K562 (cell line): Measurements from ENCODE around the gene NRXN2. TPM values are rescaled to one million over a fixed set of nuclear protein-coding genes. Genes with fewer than 3 reads are reported as not detected.

Source experiments
- ATF7 ChIP-seq: fragments of 450-650 bp; IDR thresholded peaks from 2 replicates; pipeline ENCODE4 v1.7.1; 2014; ENCODE audit warnings: mild to moderate bottlenecking, moderate library complexity
- ELF2 ChIP-seq: fragments of 250-450 bp; sonication (Bioruptor Pico); IDR thresholded peaks from 2 replicates; pipeline ENCODE4 v1.5.0; 2021; ENCODE audit warnings: mild to moderate bottlenecking
- FOXK1 ChIP-seq: sonication (generic); formaldehyde crosslinking; IDR thresholded peaks from 2 replicates; pipeline ENCODE4 v1.8.0; 2022; ENCODE audit warnings: missing genetic modification reagents, mild to moderate bottlenecking, borderline replicate concordance
- LEF1 ChIP-seq: fragments of 450-650 bp; IDR thresholded peaks from 2 replicates; pipeline ENCODE4 v1.6.1; 2016; ENCODE audit warnings: mild to moderate bottlenecking
- POLR2A ChIP-seq: fragments of 450-650 bp; conservative IDR thresholded peaks from 2 replicates; pipeline ENCODE4 v1.6.1; 2016
- SMARCA4 ChIP-seq: fragments of 450-650 bp; IDR thresholded peaks from 2 replicates; pipeline ENCODE4 v1.6.1; 2016
- SNIP1 ChIP-seq: fragments of 450-650 bp; IDR thresholded peaks from 2 replicates; pipeline ENCODE4 v1.7.1; 2017; ENCODE audit warnings: low read depth, mild to moderate bottlenecking
- ZFX ChIP-seq: sonication (generic); formaldehyde crosslinking; IDR thresholded peaks from 2 replicates; pipeline ENCODE4 v1.8.0; 2022; ENCODE audit warnings: mild to moderate bottlenecking, missing genetic modification reagents, moderate library complexity
- polyA plus RNA-seq, 8 experiments: library from polyadenylated mRNA; depleted of rRNA in 4 of 8; stranded (reverse) in 5 of 8; unstranded in 3 of 8; fragments of >200 nt; fragmentation: Nextera tagmentation in 2 of 8; fragmentation: Illumina TruSeq in 1 of 8; extraction: Ambion mirVana in 2 of 8; extraction: Trizol in 1 of 8; gene quantifications; 2 replicates each; pipeline versions ENCODE4 v1.2.1 to v1.2.3, GENCODE V29; 2011 to 2014; ENCODE audit warnings: inconsistent platforms in 1 of 8, missing spikeins in 1 of 8
- total RNA-seq, 7 experiments: library from RNA; depleted of rRNA in 6 of 7; stranded (reverse); fragments of >200 nt in 6 of 7; fragmentation: Illumina TruSeq in 2 of 7; extraction: Trizol in 2 of 7; gene quantifications; 2 replicates each; pipeline versions ENCODE4 v1.2.1 to v1.2.3, GENCODE V29; 2011 to 2021; ENCODE audit warnings: low replicate concordance in 1 of 7
- TF ChIP-seq, protein P1 (sequence below): sonication (generic); formaldehyde crosslinking; IDR thresholded peaks from 2 replicates; pipeline ENCODE4 v1.8.0; 2022; ENCODE audit warnings: missing genetic modification reagents, mild to moderate bottlenecking, moderate library complexity, borderline replicate concordance
- TF ChIP-seq, protein P2 (sequence below), 2 experiments: fragments of 450-650 bp in 1 of 2; sonication (generic) in 1 of 2; formaldehyde crosslinking in 1 of 2; IDR thresholded peaks in 1 of 2; conservative IDR thresholded peaks in 1 of 2; 2 replicates each; pipeline versions ENCODE4 v1.6.1 to v1.8.1; 2016 to 2023; ENCODE audit warnings: mild to moderate bottlenecking in 2 of 2, moderate library complexity in 2 of 2, inconsistent platforms in 1 of 2, missing genetic modification reagents in 1 of 2

NRXN2 gene
- total and polyA plus RNA-seq, 9 of the 15 experiments (the other 6 are each of a cell fraction or from before 2014, with no cell fraction given): 0.07 to 0.47 (median 0.15) TPM; not detected in 4

DNA sequence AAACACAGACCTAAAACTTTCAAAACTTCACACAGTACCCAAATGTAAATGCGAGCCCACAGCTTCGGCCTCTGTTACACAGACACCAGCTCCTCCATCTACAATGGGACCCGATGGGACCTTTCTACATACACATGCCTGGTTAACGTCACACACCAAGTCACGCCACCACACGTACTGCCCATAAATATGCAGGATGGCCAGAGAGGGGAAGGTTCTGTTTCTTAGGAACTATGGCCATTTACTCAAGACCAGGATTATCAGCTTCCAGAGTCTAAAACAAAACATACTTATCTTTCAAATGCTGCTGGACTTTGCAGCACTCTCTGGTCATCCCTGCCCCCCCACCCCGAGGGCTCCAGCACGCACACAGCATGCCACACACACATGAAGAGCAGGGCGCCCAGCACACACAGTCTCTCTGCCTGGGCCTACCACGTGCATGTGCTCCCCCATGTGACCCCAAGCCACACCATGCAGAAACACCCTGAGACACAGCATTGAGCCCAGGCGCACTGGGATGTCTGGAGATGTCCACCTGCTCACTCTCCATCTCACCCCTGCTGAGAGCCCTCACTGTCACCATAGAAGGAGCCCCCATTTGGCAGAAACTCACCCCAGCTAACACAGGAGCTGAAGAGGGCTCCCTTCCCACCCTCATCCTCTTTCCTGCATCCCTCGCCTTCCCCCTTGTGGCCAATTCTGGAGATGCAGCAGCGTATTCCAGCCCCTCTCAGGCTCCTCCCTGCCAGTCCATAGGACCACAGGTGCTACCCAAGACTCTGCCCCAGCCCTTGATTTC lies 70.2 kb downstream of the NRXN2 start (continued):
- TF ChIP-seq, protein P1, sequence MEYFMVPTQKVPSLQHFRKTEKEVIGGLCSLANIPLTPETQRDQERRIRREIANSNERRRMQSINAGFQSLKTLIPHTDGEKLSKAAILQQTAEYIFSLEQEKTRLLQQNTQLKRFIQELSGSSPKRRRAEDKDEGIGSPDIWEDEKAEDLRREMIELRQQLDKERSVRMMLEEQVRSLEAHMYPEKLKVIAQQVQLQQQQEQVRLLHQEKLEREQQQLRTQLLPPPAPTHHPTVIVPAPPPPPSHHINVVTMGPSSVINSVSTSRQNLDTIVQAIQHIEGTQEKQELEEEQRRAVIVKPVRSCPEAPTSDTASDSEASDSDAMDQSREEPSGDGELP: peak; percentile 48; the same call in 1 of the 2 replicates
- TF ChIP-seq, protein P2, sequence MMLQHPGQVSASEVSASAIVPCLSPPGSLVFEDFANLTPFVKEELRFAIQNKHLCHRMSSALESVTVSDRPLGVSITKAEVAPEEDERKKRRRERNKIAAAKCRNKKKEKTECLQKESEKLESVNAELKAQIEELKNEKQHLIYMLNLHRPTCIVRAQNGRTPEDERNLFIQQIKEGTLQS (IDR thresholded peaks at IDR 0.05): no peak
- TF ChIP-seq, protein P2 (CRISPR knock-in tag; conservative IDR thresholded peaks at IDR 0.05): no peak
- no peak for TF ChIP-seq SMARCA4
- TF ChIP-seq ZFX (CRISPR knock-in tag): peak; percentile 28; the same call in 1 of the 2 replicates
- TF ChIP-seq ATF7: no peak
- TF ChIP-seq POLR2A: no peak; the same call in 1 of the 2 replicates
- no peak for TF ChIP-seq ELF2 (CRISPR knock-in tag)
- TF ChIP-seq FOXK1 (CRISPR knock-in tag): no peak
- no peak for TF ChIP-seq SNIP1
- TF ChIP-seq LEF1: no peak
